G401.6 (cell line): ENCODE data around the gene ATP9B.
"Not testable (repeated sequence)": the region's sequence is repeated elsewhere in the genome, so short reads cannot be mapped to it uniquely, and the experiment has no call there.

Experiments
- FAIRE-seq: peaks from 2 replicates; lab custom pipeline; 2012; peaks lifted over from hg19 to GRCh38; lab: Jason Lieb, UNC

ATP9B gene

DNA sequence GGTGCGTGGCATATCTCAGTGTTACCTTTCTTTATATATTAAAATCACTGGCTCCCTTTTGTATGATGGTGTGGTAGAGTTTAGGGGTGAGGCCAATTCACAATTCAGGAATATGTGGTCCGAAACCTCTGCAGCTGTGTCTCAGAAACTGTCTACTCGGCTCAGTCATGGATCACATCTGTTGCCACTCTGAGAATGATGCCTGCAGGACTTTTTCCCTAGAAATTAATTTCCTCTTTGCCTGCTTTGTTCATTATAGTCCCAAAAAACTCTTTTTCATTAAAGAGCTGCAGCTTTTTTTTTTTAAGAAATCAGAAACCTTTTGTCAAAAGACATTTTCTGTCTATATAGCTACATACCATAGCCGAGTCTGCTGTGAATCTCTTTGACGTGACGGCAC is 221.7 kb downstream of the ATP9B start:
- no peak for FAIRE-seq

DNA sequence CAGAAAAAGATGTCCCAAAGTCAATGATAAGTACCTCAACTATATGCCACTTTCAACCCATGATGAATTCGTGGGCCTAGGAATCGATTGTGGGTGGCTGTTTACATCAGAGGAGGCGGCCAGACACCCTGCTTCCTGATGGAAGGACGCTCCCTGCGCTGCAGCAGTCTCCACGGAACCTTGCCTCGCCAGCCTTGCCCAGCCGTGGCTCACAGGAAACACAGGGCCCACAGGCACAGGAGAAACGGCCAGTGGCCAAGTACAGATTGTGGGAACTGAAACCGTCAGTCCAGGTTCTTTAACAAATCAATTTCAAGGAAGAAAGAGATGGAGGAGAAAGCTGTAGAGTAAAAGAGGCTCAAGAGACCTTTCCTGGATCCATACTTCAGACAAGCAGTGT is 225.0 kb downstream of the ATP9B start:
- no peak for FAIRE-seq

- FAIRE-seq: no peak
Observed at GRCh38 chr18:79299272-79299671, 230.1 kb downstream of the ATP9B start.

- no peak for FAIRE-seq
Observed at GRCh38 chr18:79299711-79300110, 230.5 kb downstream of the ATP9B start.

GRCh38 chr18:79300413-79300812 is 231.2 kb downstream of the ATP9B start:
- FAIRE-seq: no peak

DNA sequence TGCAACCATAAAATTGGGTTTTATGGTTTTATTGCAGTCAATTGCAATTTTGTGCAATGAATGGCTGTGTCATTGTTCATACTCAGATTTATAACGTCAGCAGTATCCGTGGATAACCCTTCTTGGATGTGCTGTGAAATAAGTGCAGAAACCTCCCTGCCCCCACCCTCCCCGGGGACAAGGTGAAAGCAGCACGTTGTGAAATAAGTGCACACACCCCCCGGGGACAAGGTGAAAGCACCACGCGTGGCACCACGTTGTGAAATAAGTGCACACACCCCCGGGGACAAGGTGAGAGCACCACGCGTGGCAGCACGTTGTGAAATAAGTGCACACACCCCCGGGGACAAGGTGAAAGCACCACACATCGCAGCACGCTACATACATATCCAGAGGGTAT is 232.9 kb downstream of the ATP9B start:
- no peak for FAIRE-seq

GRCh38 chr18:79305911-79306310 is 236.7 kb downstream of the ATP9B start:
- FAIRE-seq: no peak

DNA sequence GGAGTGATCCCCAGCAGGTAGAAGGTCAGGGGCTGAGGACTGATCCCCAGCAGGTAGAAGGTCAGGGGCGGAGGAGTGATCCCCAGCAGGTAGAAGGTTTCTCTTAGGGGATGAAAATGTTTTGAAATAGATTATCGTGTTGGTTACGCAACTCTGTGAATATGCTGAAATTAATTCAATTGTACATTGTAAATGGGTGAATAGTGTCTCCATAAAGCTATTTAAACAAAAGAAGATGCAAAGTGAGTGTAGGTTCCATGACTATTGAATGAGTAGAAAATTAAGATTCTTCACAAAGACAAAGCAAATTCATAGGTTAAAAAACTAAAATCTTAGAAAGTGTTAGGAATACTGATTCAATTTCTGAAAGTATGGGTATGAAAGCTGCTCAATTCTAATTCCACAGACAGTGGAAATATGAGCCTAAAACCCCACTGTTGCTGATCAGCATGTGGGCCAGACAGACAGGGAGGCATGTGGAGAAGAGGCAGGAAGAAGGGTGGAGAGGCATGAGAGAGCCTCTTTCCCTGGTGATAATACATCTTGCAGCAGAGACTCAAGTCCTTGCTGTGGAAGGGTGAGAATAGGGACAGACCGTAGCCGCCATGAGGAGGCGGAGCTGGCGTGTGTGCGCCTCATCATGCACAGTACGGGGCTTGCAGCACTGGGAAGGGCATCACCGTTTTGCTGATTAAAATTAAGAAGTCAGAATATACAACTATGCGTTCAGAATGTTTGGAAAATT is 240.6 kb downstream of the ATP9B start:
- no peak for FAIRE-seq

- FAIRE-seq: no peak
Observed at GRCh38 chr18:79314838-79315388, 245.7 kb downstream of the ATP9B start.

GRCh38 chr18:79315596-79315995 is 246.4 kb downstream of the ATP9B start:
- FAIRE-seq: no peak

GRCh38 chr18:79317703-79318102 is 248.5 kb downstream of the ATP9B start:
- no peak for FAIRE-seq

- FAIRE-seq: no peak
Observed at GRCh38 chr18:79318142-79318673, 249.0 kb downstream of the ATP9B start.

DNA sequence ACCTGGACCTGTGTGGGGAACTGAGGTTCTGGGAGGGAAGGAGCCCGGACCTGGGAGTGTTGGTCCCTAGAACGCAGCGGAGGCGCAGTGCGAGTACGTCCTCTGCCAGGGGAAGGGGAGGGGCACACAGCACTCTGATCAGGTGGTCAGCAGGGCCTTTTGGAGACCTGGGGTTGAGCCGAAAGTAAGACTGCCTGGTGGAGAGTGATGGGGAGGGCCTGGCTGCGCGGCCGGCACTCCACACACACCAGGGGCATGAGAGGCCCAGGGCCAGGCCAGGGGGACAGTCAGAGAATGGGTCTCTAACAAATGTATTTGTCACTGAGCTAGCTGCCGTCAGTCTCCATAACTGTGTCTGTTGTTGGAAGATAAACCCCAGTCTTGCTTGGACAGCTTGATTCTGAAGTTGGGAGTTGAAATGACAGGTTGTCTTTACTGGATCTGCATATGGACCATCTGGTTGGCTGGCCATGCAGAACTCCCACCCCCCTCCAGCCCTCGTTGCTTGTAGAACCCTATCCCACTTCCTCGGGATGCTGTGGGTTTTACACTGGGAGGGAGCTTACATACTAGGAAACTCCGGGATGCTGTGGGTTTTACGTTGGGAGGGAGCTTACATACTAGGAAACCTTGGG is 251.1 kb downstream of the ATP9B start:
- FAIRE-seq: no peak

DNA sequence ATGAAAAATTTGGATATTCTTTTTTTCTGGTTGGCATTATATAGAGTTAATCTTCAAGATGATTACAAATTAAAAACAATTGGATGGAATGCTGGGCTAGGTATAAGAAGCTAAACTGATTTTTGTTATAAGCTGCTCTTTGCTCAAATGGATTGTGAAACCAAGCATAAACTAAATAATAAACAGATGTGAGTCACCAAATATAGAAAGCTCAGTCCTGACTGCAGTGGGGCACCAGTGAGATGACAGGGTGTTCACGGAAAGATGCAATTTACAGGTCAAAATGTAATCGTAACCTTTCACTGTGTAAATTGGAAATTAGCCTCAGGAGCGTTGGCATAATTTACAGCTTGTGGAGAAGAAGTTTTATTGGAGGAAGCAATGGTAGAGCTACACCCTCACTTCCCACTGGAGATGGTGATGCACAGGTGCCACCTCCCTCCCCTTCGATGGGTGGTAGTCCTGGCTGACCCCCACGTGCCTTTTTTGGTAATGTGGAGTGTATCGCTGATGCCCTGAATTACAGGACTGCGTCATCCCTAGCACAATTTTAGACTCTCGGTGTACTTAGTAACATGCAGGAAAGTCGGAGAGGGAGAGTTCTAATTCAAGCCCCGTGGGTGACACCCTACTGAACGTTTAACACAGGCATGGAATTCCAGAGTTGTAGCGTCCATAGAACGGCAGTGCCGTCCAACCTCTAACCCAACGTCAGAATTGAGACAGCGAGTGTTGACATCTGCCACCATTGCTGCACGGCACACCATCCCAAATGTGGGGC is 252.6 kb downstream of the ATP9B start:
- FAIRE-seq: no peak

GRCh38 chr18:79322441-79322840 is 253.2 kb downstream of the ATP9B start:
- no peak for FAIRE-seq

DNA sequence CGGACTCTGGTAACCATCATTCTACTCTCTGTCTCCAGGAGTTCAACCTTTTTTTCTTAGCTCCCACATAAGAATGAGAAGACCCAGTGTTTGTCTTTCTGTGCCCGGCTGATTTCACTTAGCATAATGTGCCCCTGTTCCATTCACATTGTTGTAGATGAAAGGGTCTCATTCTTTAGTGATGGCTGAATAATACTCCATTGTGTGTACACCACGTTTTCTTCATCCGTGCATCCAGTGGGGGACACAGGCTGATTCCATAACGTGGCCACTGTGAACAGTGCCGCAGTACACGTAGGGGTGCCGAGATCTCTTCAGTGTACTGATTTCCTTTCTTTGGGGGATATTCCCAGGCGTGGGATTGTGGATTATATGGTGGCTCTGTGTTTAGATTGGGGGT is 254.3 kb downstream of the ATP9B start:
- no peak for FAIRE-seq

- no peak for FAIRE-seq
Observed at GRCh38 chr18:79326413-79327198, 257.4 kb downstream of the ATP9B start.

GRCh38 chr18:79327199-79327721 is 258.1 kb downstream of the ATP9B start:
- FAIRE-seq: no peak

- not testable (repeated sequence) for FAIRE-seq
Observed at GRCh38 chr18:79327915-79328314, 258.7 kb downstream of the ATP9B start.

GRCh38 chr18:79328887-79329286 is 259.7 kb downstream of the ATP9B start:
- FAIRE-seq: no peak

GRCh38 chr18:79329786-79330185 is 260.6 kb downstream of the ATP9B start:
- FAIRE-seq: no peak

- no peak for FAIRE-seq
Observed at GRCh38 chr18:79332646-79333045, 263.5 kb downstream of the ATP9B start.
